Mammary epithelial cell (primary cell): ENCODE measurements around the gene NFATC1.

ENCODE experiments used
- EZH2 ChIP-seq: IDR thresholded peaks from 2 replicates; pipeline ENCODE4 v1.6.1; 2012; ENCODE audit warnings: low read length, inconsistent platforms, borderline replicate concordance
- TF ChIP-seq, protein P1 (sequence below), 2 donors: IDR thresholded peaks in 1 of 2; conservative IDR thresholded peaks in 1 of 2; 2 replicates each; pipeline ENCODE4 v1.5.1; 2011 to 2012; ENCODE audit warnings: inconsistent platforms in 2 of 2, low read length in 2 of 2, mild to moderate bottlenecking in 2 of 2, control low read depth in 1 of 2, low read depth in 1 of 2; ENCODE audit not compliant: insufficient read depth in 1 of 2; ENCODE audit errors: extremely low read depth in 1 of 2

DNA sequence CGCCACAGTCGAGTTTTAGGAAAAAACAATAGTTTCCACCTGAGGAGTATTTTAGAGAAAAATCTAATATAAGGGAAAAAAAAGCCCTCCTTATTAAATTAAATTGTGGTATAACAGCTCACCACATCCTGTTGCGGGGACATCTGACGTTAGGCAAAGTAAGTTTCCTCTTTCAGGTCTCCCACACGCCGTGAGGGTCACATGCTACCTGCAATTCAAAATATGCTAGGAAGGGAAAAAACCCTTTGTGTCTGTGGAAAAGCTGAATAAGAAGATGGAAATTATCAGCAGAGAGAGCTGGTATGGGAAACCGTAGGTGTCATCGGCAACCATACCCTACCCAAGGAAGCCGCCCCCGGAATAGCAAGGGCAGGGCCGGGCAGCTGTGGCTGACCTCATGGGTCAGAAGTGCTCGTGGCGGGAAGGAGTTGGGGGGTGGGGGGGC, 128.0 kb downstream of the NFATC1 start:
- TF ChIP-seq, protein P1, sequence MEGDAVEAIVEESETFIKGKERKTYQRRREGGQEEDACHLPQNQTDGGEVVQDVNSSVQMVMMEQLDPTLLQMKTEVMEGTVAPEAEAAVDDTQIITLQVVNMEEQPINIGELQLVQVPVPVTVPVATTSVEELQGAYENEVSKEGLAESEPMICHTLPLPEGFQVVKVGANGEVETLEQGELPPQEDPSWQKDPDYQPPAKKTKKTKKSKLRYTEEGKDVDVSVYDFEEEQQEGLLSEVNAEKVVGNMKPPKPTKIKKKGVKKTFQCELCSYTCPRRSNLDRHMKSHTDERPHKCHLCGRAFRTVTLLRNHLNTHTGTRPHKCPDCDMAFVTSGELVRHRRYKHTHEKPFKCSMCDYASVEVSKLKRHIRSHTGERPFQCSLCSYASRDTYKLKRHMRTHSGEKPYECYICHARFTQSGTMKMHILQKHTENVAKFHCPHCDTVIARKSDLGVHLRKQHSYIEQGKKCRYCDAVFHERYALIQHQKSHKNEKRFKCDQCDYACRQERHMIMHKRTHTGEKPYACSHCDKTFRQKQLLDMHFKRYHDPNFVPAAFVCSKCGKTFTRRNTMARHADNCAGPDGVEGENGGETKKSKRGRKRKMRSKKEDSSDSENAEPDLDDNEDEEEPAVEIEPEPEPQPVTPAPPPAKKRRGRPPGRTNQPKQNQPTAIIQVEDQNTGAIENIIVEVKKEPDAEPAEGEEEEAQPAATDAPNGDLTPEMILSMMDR (conservative IDR thresholded peaks at IDR 0.05 in 1 of 2, IDR thresholded peaks at IDR 0.05 in 1 of 2; ENCODE audit: extremely low read depth in 1 of 2, insufficient read depth in 1 of 2, low read depth in 1 of 2, low read length in 2 of 2) = no peak
- no peak for TF ChIP-seq EZH2
